ENCODE measurements around the gene DCAKD. TPM values are rescaled to one million over a fixed set of nuclear protein-coding genes. Genes with fewer than 3 reads are reported as not detected.

The DCAKD gene
- total RNA-seq, 1 experiment from 2014 or later = 15.1 TPM

GRCh38 chr17:45043813-45044540, 7.5 kb downstream of the DCAKD start:
- no peak overlapping the region for H3K4me3 Mint-ChIP-seq (ENCODE audit: unreplicated experiment)
- DNase-seq = no peak
- Histone ChIP-seq H3K9me3 (no peaks in the 10 kb centered on the region), H3K27me3 (replicated peaks; ENCODE audit: control insufficient read depth, insufficient read depth, low read length) (no peaks in the 10 kb centered on the region), H3K4me3 (ENCODE audit: low read depth, low read length) (no peak overlapping the region), H3K36me3 (ENCODE audit: control insufficient read depth, insufficient read depth, low read length) (no peaks in the 10 kb centered on the region), H3K4me1 (peaks cover 9% of the 10 kb centered on the region; the same call in 1 of the 2 replicates)
- ChIA-PET POLR2A (no interaction called here), CTCF (no interaction called here)
- intact Hi-C loops (cut with micrococcal nuclease; ENCODE audit: unreplicated experiment) = no loop called here
- no peaks in the 10 kb centered on the region for H3K9me3 Mint-ChIP-seq (ENCODE audit: unreplicated experiment)
- TF ChIP-seq, protein P1, sequence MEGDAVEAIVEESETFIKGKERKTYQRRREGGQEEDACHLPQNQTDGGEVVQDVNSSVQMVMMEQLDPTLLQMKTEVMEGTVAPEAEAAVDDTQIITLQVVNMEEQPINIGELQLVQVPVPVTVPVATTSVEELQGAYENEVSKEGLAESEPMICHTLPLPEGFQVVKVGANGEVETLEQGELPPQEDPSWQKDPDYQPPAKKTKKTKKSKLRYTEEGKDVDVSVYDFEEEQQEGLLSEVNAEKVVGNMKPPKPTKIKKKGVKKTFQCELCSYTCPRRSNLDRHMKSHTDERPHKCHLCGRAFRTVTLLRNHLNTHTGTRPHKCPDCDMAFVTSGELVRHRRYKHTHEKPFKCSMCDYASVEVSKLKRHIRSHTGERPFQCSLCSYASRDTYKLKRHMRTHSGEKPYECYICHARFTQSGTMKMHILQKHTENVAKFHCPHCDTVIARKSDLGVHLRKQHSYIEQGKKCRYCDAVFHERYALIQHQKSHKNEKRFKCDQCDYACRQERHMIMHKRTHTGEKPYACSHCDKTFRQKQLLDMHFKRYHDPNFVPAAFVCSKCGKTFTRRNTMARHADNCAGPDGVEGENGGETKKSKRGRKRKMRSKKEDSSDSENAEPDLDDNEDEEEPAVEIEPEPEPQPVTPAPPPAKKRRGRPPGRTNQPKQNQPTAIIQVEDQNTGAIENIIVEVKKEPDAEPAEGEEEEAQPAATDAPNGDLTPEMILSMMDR (IDR thresholded peaks at IDR 0.05; ENCODE audit: insufficient read depth in 1 of 2, low read depth in 1 of 2, low read length in 1 of 2, severe bottlenecking in 1 of 2, unreplicated experiment in 1 of 2) = no peak
- no TSS peak for BruUV-seq (replicated peaks)
- H3K4me1 Mint-ChIP-seq (ENCODE audit: low read depth, unreplicated experiment) = no peaks in the 10 kb centered on the region
- no peak overlapping the region for H3K27ac Mint-ChIP-seq (ENCODE audit: unreplicated experiment)
- H3K36me3 Mint-ChIP-seq (ENCODE audit: insufficient read depth, unreplicated experiment) = no peaks in the 10 kb centered on the region
- no peaks in the 10 kb centered on the region for H3K27me3 Mint-ChIP-seq (ENCODE audit: insufficient read depth, unreplicated experiment)

DNA sequence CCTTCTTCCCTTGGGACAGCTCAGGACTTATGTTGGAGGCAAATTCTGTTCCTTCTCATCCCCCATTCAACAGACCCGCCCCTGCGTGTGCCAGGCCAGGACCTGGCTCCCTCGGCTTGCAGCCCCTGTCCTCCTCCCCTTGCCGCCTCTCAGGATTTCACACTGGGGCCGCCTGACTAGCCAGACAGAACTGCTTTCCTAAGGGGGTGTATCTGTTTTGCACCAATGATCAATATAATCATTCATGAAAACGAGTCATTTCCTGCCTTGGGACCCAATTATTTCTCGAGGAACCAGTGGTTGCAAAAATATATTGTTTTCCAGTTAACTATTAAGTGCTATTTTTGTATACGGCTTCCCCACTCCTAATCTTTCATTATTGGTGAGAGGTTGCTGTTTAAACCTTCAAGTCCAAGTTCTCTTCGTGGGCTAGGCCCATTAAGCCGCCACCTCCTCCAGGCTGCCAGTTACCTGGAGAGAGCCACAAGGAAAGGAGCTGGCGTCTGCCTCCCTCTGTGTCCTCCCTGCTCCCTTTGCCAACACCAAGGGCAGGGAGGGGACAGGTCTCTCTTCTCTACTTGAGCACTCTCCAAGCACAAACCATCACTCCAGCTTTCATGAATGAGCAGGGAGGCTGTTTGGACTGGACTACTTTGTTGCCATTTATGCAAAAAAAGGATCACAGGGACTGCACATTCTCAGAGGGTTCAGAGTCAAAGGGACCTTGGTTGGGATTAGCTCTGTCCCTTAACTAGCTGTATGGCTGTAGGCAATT, 8.9 kb downstream of the DCAKD start:
- DNase-seq = no peak

DNA sequence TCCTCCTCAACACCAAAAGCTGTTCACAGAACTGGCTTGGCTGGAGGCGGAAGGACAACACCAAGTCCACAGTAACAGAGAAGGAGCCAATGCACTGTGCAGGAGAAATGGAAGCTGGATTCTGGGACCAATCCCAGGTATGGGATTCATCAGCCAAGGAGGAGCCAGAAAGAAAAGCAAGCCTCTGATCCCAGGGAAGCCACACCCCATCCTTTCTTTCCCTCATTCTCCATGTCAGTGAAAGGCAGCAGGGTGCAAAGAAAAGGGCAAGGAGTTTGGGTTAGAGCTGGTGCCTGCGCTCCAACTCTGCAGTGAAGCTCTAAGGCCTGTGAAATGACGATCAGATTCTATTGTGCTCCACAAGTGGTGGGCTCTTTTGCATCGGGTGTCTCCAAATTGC, 11.0 kb downstream of the DCAKD start:
- H3K9me3 Mint-ChIP-seq (ENCODE audit: unreplicated experiment) = no peaks in the 10 kb centered on the region
- no peaks in the 10 kb centered on the region for H3K36me3 Mint-ChIP-seq (ENCODE audit: insufficient read depth, unreplicated experiment)
- POLR2A ChIA-PET = interaction anchor here (0.6 to 1.1 kb wide), 2 partner anchors 21 to 30 kb away, joined by 3 to 4 read pairs; partner anchors contain the start of gene NMT1
- H3K4me1 ChIP-seq = peaks cover 5% of the 10 kb centered on the region; the same call in 1 of the 2 replicates
- H3K9me3 ChIP-seq = no peaks in the 10 kb centered on the region
- BruUV-seq (replicated peaks) = no TSS peak
- no peak overlapping the region for H3K4me3 ChIP-seq (ENCODE audit: low read depth, low read length)
- H3K27me3 Mint-ChIP-seq (ENCODE audit: insufficient read depth, unreplicated experiment) = no peaks in the 10 kb centered on the region
- no peak overlapping the region for H3K27ac Mint-ChIP-seq (ENCODE audit: unreplicated experiment)
- intact Hi-C loops (cut with micrococcal nuclease; ENCODE audit: unreplicated experiment) = no loop called here
- H3K36me3 ChIP-seq (ENCODE audit: control insufficient read depth, insufficient read depth, low read length) = no peaks in the 10 kb centered on the region
- H3K4me3 Mint-ChIP-seq (ENCODE audit: unreplicated experiment) = no peak overlapping the region
- H3K27me3 ChIP-seq (replicated peaks; ENCODE audit: control insufficient read depth, insufficient read depth, low read length) = no peaks in the 10 kb centered on the region
- H3K4me1 Mint-ChIP-seq (ENCODE audit: low read depth, unreplicated experiment) = no peaks in the 10 kb centered on the region
- DNase-seq = no peak
- TF ChIP-seq, protein P1 (IDR thresholded peaks at IDR 0.05; ENCODE audit: insufficient read depth in 1 of 2, low read depth in 1 of 2, low read length in 1 of 2, severe bottlenecking in 1 of 2, unreplicated experiment in 1 of 2) = no peak
- CTCF ChIA-PET = interaction anchor here (0.6 kb wide), 1 partner anchor 54 kb away, joined by 5 read pairs; no protein-coding TSS in a partner anchor

More for the DNA sequence above, 8.9 kb downstream of the DCAKD start:
- Mint-ChIP-seq H3K27me3 (ENCODE audit: insufficient read depth, unreplicated experiment) (no peaks in the 10 kb centered on the region), H3K9me3 (ENCODE audit: unreplicated experiment) (no peaks in the 10 kb centered on the region), H3K4me3 (ENCODE audit: unreplicated experiment) (no peak overlapping the region), H3K36me3 (ENCODE audit: insufficient read depth, unreplicated experiment) (no peaks in the 10 kb centered on the region), H3K27ac (ENCODE audit: unreplicated experiment) (no peak overlapping the region), H3K4me1 (ENCODE audit: low read depth, unreplicated experiment) (no peaks in the 10 kb centered on the region)
- BruUV-seq (replicated peaks) = no TSS peak
- Histone ChIP-seq H3K4me3 (ENCODE audit: low read depth, low read length) (no peak overlapping the region), H3K27me3 (replicated peaks; ENCODE audit: control insufficient read depth, insufficient read depth, low read length) (no peaks in the 10 kb centered on the region), H3K9me3 (no peaks in the 10 kb centered on the region), H3K36me3 (ENCODE audit: control insufficient read depth, insufficient read depth, low read length) (no peaks in the 10 kb centered on the region), H3K4me1 (peaks cover 9% of the 10 kb centered on the region; the same call in 1 of the 2 replicates)
- CTCF ChIA-PET = interaction anchor here (0.7 kb wide), 1 partner anchor 292 kb away, joined by 3 read pairs; no protein-coding TSS in a partner anchor
- intact Hi-C loops (cut with micrococcal nuclease; ENCODE audit: unreplicated experiment) = no loop called here
- POLR2A ChIA-PET = no interaction called here
- TF ChIP-seq, protein P1 (IDR thresholded peaks at IDR 0.05; ENCODE audit: insufficient read depth in 1 of 2, low read depth in 1 of 2, low read length in 1 of 2, severe bottlenecking in 1 of 2, unreplicated experiment in 1 of 2) = no peak

All from Caco-2 (cell line).